ENCODE results near the gene AKIRIN2.

AKIRIN2 gene

GRCh38 chr6:87684895-87685654, 17.0 kb downstream of the AKIRIN2 start:
- DNase-seq = no peak

GRCh38 chr6:87683890-87684289, 18.1 kb downstream of the AKIRIN2 start:
- no peak for DNase-seq

- no peak for DNase-seq
These were observed 19.7 kb downstream of the AKIRIN2 start for GRCh38 chr6:87682310-87682709.

- DNase-seq = no peak
These were observed 26.9 kb downstream of the AKIRIN2 start for GRCh38 chr6:87675004-87675681.

GRCh38 chr6:87674290-87674689, 27.7 kb downstream of the AKIRIN2 start:
- DNase-seq = no peak

- DNase-seq = no peak
These were observed 28.8 kb downstream of the AKIRIN2 start for GRCh38 chr6:87673237-87673636.

GRCh38 chr6:87672641-87673040, 29.4 kb downstream of the AKIRIN2 start:
- no peak for DNase-seq

GRCh38 chr6:87671555-87672029, 30.4 kb downstream of the AKIRIN2 start:
- no peak for DNase-seq

GRCh38 chr6:87670707-87671106, 31.3 kb downstream of the AKIRIN2 start:
- DNase-seq = no peak

GRCh38 chr6:87669051-87669450, 33.0 kb downstream of the AKIRIN2 start:
- DNase-seq = no peak

- DNase-seq = no peak
These were observed 34.0 kb downstream of the AKIRIN2 start for GRCh38 chr6:87668013-87668412.

GRCh38 chr6:87667032-87667431, 35.0 kb downstream of the AKIRIN2 start:
- no peak for DNase-seq

GRCh38 chr6:87664921-87665485, 37.0 kb downstream of the AKIRIN2 start:
- DNase-seq = no peak

- DNase-seq = no peak
These were observed 38.6 kb downstream of the AKIRIN2 start for GRCh38 chr6:87663434-87663833.

GRCh38 chr6:87661503-87661902, 40.5 kb downstream of the AKIRIN2 start:
- no peak for DNase-seq

GRCh38 chr6:87661016-87661415, 41.0 kb downstream of the AKIRIN2 start:
- no peak for DNase-seq

GRCh38 chr6:87660226-87660911, 41.7 kb downstream of the AKIRIN2 start:
- DNase-seq = no peak

- DNase-seq = no peak
These were observed 43.5 kb downstream of the AKIRIN2 start for GRCh38 chr6:87658516-87658915.

GRCh38 chr6:87656857-87657256, 45.2 kb downstream of the AKIRIN2 start:
- DNase-seq = no peak

GRCh38 chr6:87655824-87656223, 46.2 kb downstream of the AKIRIN2 start:
- DNase-seq = no peak

- DNase-seq = no peak
These were observed 47.1 kb downstream of the AKIRIN2 start for GRCh38 chr6:87654875-87655454.

- no peak for DNase-seq
These were observed 47.9 kb downstream of the AKIRIN2 start for GRCh38 chr6:87654122-87654521.
